AG08396 (cell line): ENCODE measurements around the gene TTI1.
"Not testable (repeated sequence)": the region's sequence is repeated elsewhere in the genome, so short reads cannot be mapped to it uniquely, and the experiment has no call there.

Experiments used
- DNase-seq: peaks from one replicate; pipeline ENCODE4 v3.0.0; 2012; ENCODE audit warnings: low spot score, mixed read lengths

The TTI1 gene

DNA sequence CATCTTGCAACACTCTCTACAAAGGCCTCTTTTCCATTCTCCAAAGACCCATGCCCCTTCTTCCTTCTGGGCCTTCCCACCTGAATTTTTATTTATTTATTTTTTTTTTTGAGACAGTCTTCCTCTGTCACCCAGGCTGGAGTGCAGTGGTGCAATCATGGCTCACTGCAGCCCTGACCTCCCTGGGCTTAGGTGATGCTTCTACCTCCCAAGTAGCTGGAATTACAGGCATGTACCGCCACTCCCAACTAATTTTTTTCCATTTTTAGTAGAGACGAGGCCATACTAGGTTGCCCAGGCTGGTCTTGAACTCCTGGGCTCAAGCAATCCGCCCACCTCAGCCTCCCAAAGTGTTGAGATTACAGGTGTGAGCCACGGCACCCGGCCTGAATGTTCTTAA is 23.8 kb downstream of the TTI1 start:
- DNase-seq = not testable (repeated sequence)

DNA sequence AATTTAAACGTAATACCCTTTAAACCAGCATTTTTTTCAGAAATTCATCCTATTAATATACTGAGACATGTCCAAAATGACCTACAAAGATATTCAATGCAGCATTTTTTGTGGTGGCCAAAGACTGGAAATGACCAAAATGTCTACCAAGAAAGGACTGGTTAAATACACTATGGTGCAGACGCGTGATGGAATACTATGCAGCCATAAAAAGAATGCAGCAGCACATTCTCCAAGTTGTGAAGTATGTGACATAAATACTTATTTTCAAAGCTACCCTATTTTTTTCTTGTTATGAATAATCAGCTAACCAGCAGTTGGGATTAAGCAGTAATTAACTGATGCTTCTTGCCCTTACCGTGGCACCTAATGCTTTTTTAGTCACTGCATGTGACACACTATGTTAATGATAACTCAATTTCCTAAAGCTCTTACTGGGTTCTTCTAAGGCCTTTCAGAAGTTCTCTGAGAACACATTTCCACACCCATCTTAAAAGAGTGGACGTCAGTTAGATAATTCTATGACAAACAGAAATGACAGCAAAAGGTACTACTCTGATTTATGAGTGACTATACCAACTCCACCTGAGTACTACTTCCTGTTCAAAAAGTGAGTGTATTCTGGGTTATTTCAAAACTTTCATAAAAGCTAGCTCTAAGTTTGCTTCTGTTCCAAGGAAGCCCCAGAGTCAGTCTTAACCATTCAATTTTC is 24.9 kb downstream of the TTI1 start:
- DNase-seq = no peak

DNA sequence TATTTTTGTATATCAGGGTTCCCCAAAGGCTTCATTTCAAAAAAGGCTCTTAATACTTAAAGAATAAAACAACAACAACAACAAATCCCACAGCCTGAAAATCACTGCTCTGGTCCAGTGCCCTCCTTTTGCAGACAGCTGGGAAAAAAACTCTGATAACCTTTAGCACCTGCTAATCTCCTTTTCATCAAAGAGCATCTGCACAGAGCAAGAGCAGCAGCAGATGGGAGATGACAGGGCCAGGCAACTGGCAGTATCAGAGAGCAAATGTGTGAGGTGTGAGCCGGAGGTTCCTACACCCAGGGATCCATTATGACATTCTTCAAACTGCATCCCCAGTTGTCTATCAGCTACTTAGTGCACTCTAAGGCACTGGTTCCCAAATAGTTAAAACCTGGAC is 25.7 kb downstream of the TTI1 start:
- DNase-seq = no peak

DNA sequence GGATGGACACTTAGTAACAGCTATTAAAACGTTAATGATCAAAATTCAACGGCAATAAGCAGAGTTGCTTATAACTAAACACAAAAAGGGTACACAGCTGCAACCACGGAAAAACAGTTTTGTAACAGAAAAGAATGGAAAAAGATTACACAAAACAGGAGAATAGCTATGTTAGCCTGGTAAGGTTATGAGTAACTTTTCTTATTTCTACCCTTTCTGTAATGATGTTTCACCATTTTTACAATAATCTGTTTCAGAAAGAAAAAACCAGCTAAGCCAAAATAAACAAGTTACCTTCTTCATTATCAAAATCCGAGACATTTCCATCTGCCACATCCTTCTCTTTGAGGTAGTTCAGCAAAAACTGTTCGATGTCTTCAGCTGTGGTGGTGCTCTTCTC is 27.4 kb downstream of the TTI1 start:
- no peak for DNase-seq

DNA sequence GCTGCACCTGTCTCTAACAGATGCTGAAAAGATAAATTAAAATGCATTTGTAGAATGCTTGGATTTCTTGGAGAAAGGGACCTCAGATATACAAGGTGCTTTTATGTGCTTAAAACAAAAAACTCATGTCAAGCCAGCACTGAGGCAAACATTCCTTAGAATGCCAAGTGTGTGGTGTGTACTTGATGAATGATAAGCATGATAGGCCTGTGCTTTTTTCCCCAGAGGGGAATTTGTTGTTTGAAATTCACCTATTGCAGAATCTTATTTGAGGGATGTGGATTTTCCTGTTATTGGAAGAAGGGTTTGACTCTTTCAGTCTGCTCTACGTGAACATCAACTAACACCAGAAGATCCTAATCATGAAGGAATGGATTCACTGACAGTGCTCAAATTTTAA is 28.8 kb downstream of the TTI1 start:
- DNase-seq = no peak

DNA sequence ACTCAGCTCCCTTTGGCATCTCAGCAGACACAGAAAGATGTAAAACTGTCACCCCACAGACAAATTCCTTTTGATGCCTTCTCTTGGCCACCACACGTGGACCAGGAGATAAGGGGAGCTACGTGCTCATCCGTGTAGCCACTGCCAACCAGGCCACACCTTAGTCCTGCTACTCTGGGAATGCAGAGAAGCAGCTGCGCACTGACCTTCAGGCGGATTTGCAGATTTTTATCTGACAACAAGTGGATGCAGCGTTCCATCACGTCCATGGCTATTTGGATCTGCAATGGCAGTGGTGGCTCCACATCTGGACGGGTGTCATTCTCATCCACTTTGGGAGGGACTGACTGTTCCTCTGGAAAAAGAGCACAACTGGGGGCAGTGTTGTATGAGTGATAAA is 30.8 kb downstream of the TTI1 start:
- DNase-seq = no peak

DNA sequence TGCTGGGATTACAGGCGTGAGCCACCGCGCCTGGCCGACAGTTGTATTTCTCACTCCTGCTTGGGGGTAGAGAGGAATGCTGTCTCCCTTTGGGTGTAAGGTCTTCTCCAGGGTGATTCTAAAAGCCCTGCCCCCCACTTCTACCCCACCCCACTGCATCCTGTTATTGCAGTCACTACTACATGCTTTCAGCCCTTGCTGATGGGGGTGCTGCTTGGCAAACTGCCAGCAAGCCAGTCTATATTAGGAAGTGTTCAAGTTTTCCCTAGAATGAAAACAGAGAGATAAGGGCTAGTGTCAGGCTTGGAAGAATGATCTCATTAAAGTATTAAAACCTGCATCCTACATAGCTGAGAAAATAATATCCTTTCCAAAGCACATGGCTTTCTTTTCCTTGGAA is 31.3 kb downstream of the TTI1 start:
- DNase-seq = no peak

DNA sequence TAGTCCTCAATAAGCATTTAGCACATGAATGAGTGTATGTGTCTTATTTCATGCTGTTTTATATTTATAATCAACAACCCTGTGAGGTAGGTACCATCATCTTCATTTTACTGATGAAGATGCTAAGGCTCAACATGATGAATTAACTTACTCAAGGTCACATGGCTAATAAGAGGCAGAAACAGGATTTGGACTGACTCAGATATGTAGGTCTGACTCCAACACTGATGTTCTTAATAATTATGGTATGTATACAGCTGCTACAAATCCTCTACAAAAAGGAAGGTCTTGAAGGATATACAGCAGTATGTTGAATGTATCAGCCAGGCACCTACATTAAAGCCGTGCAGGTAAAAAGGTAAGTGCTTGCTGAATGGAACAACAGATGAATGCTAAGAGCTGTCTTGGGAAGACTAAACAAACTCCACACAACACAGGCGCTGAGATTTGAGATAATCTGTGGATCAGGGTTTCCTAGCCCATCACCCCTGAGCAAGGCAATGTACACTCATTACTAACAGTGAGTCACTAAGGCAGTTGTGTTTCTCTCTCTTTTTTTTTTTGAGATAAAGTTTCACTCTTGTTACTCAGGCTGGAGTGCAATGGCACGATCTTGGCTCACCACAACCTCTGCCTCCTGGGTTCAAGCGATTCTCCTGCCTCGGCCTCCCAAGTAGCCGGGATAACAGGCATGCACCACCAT is 31.9 kb downstream of the TTI1 start:
- peak; percentile 87 for DNase-seq

DNA sequence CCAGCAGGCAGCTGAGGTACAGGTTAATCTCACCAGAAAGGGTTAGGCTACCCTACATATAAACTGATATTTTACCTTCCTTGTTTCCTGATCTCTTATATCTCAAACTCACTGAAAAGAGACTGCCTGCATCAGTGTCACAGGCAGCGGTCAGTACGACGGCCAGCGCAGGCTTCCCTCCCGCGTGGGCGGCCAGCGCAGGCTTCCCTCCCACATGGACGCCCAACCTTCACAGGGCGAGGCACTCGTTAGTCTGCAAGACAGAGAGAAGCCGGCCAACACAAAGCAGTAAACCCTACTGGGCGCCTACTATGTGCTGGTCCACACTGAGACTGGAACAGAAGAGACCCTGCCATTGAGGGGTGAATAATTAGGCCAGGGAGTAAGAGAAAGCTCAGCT is 33.0 kb downstream of the TTI1 start:
- DNase-seq = no peak

DNA sequence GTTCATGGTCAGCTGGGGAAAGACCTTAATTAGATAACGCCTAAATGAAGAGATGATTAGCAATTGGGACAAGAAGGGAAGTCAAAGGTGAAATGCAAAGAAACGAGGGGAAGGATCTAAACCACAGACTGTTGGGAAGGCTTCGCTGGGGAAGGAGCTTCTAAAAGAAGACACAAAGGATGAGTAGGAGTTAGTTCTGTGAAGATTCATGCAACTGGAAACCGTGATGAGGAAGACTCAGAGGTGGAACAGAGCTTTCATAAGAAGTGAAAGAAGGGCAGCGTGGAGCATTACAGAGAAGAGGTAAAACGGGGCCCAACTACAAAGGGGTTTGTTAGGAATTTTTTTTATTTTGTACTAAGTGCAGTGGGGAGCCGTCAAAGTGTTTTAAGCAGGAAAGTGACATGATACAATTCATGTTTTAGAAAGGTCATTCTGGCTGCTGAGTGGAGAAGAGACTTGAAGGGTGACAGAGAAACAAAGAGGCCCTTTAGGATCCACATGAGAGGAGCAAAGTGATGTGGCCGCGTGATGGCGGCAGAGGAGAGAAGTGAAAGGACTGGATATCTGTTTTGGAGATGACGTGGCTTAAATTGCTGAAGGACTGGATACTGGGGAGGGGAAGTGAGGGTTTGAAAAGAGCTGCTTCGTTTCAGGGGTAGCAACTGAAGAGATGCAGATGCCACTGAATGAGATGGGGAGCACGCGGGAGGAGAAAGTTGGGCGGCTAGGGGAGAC is 33.6 kb downstream of the TTI1 start:
- no peak for DNase-seq

DNA sequence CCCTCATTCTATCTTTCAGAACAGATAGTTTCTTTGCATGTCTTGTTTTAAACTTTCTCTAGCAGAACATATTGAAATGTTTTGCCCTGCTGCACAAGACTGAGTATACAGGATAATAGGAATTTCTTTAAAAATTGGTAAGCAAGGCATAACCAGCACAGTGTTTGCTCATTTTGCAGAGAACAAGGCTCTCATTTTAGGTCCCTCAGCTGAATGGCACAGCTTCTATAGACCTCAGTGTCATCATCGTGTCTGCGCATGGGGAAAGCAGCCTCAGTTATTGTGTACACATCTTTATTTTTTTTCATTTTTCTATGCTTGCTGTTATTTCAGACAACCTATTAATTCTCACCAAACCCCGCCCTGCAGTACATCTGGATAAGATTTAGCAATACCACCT is 35.7 kb downstream of the TTI1 start:
- no peak for DNase-seq

DNA sequence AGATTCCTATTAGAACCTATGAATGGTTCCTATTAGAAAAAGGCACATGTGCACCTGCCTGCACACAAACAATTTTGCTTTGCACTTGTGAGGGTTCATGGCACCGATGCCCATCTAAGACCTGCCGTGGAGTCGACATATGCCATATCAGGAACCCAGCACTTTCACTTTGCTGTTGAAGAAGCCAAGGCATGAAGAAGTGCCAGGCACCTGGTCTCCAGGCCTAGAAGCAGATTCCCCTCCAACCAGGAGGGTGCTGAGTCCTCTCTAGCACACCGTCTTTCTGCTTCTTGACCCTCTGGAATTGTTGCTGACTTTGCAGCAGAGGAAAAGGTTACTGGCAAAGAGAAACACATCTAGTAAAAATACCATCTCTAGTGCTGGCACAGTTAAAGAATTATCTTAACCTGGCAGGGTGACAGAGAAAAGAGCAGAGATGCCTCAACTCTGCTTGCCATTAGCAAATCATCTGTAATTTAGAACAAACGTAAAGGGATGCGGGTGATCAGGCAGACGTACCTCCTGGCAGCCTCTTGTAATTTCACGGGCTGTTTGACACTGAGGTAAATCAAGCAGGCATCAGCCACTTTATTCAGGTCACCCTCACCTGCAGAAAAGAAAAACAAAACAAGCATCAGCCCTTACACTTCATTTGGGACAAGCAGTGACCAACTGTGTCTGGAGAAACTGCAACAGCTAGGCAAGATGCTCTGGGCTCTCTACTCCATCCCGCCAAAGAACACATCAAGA is 37.2 kb downstream of the TTI1 start:
- DNase-seq = no peak

DNA sequence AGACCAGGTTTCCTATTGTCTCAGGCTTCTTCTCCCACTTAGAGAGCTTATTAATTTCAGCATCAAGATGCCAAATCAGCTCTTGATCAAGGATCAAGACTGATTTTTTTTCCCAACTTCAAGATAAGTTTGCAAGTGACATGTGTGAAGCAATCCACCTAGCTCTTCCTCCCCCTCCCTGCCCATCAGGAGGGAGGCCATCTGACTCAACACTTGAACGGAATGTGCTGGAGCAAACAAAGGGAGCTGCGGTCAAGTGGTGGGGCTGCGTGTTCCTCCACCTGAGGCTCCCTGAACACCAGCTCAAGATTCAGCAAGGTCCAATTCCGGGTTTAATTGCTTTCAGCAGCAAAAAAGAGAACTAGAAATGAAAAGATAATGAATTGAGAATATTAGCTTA is 38.7 kb downstream of the TTI1 start:
- peak; percentile 46 for DNase-seq

DNA sequence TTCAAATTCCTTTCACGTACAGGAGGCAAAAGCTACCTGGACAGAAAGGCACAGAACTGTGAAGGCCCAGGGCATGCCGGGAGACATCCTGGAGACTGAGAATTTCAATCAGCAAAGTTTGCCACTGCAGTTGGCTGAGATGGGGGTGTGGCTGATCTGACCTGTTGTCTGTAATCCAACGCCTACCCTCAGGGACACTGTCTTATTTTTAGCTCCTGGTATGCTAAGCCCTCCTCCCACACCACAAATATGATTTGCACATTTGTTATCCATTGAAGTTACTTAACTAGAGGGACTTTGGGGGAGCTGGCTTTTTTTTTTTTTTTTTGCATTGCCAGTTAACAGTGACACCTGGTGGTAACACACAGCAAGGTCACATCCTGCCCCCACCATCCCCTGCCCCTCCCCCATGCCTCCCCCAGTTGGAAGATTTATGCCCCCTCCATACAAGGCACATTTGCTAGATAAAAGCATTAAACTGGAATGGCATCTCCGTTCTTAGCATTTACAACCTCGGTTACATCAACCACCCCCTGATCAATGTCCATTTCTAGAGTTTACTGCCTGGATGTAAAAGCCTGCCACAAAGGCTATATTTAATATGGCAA is 40.4 kb downstream of the TTI1 start:
- DNase-seq = peak; percentile 73

DNA sequence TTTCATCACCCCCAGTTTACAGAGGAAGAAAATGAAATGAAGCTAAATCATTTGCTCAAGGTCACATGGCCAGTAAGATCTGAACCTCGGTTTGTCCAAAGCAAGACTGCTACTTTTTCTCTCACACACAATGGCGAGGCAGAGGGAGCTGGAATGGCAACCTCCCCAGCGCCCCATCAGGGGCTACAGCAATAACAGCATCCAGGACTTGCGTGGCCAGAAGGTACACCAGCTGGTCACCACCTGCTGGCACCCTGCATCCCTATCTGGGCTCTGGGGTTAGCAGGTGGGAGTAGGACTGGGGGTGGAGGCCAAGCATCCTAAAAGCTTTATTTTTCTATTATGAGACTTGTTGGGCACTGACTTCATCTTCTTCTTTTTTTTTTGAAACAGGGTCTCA is 41.3 kb downstream of the TTI1 start:
- no peak for DNase-seq

DNA sequence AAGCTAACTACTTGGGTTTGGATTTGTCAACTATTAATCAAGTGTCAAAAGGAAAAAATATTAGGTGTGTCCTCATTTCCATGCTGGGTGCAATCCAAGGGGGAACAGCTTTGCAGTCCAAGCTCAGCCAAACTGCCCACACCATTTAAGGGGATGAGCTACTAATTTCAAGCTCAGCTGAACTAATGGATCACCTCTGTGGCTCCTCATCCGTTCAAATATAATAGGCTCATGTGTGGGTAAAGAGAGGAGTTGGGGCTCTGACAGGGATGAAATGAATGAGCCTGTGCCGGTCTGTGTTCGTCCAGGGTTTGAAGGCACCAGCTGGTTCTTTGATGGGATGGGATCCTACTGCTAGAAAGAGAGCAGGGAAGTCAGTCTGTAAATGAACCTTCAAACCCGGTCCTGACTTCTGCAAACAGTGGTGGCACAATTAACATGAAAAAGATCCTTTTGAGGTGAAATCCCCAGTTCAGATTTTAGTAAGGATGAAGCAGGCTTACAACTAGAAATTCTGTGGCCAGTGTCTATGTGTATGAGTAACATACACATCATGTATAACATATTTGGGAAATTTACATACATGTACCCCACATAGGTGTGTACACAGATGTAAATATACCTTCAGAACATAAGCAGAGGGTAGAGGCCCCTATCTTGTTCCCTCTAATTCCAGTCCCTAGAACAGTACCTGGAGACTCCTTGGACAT is 41.9 kb downstream of the TTI1 start:
- no peak for DNase-seq

DNA sequence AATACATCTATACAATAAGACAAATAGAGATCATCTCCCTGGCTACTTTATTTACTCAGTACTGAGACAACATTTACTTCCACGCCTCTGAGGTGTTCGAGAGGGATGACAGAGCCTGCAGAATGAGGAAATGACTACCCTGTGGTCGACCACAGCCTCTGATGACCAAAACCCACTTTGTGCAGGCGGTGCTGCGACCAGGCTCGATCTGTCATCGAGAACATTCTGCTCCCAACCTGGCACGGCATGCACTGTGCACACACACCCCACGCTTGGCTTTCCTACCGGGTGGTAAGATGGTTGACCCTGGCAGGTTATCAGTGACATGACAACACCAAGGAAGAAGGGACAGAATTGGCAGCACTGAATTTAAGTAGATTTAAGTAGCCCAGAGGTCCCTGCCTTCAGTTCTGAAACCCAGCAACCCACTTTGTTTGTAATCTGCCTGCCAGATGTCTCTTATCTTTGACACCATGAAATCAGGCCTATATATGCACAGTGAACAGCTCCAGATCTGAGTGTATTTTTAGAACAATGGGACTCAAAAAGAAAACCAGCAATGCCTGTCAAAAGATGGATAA is 42.6 kb downstream of the TTI1 start:
- peak; percentile 58 for DNase-seq

DNA sequence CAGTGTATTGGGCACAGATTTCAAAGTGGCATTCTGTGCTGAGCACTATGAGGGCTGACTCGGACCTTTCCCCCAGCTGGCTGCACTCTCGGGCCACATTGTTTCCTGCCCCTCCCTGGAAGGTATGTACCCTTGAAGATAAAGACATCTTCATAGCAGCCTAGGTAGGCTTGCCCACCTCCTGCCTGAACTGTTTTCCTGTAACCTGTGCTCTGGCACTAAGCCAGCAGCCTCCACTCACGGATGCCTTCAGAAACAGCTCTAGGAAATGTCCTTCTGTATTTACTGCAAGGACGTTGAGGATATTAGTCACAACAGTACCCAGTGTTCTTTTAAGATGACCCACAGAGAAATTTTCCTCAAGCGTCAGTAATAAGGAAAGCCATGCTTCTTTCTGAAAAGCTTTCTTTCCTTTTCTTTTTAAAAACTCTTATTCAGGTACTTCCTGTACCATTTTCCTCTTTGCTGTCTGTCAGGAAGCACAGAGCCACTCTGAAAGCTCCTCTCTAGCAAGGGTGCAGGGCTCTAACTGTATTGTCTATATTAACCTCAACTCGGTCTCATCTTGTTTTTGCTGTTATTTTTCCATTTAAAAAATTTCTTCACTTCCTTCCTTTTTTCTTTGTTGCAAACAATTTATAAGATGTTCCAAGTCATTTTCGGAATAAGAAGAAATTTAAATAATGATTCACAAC is 43.5 kb downstream of the TTI1 start:
- DNase-seq = no peak

DNA sequence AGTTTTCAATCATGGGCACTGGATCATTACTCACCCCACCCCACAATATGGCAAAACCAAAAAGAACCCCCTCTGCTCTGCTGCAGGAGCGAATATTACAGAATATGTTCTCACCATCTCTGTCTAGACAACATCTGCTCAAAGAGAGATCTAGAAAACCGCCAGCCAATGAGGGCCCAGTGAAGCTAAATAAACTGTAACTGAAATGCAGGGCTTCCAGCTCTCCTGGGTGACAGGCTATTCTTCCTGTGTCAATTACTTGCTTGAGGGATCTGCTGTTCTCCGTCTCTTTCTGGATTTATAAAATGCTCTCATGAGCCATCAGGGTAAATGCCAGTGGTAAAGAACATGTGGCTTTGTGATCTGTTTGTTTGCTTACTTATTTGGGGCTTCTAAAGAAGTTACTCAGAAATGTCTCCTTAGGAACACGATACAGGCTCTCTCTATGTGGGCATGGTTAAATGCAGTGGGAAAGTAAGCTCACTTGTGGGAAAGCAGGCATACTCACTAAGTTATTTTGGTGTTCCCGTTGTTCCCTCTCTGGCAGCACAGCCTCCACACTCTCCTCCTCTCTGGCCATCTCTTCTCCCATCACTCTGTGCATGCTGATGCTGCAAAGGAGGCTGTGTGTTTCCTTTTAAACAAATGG is 44.8 kb downstream of the TTI1 start:
- DNase-seq = no peak
